Adrenal gland (tissue), 5 donors: ENCODE data around the gene USP6.

Source experiments
- POLR2A ChIP-seq, 2 donors: fragments of 450-650 bp; IDR thresholded peaks; one replicate each; pipeline ENCODE4 v1.6.1; 2017; ENCODE audit warnings: antibody characterized with exemption in 2 of 2, mild to moderate bottlenecking in 2 of 2, moderate library complexity in 1 of 2
- TF ChIP-seq, protein P1 (sequence below), 6 experiments: fragments of 450-650 bp in 4 of 6; fragments of 200-600 bp in 2 of 6; sonication (generic) in 1 of 6; IDR thresholded peaks; 1 replicate in 5 of 6; 2 replicates in 1 of 6; pipeline versions ENCODE4 v1.5.1 to v1.8.0; 2016 to 2021; ENCODE audit warnings: antibody characterized with exemption in 6 of 6, mild to moderate bottlenecking in 2 of 6, moderate library complexity in 1 of 6
- donor health status: DM: no; HTN: no; CAD: no.

DNA sequence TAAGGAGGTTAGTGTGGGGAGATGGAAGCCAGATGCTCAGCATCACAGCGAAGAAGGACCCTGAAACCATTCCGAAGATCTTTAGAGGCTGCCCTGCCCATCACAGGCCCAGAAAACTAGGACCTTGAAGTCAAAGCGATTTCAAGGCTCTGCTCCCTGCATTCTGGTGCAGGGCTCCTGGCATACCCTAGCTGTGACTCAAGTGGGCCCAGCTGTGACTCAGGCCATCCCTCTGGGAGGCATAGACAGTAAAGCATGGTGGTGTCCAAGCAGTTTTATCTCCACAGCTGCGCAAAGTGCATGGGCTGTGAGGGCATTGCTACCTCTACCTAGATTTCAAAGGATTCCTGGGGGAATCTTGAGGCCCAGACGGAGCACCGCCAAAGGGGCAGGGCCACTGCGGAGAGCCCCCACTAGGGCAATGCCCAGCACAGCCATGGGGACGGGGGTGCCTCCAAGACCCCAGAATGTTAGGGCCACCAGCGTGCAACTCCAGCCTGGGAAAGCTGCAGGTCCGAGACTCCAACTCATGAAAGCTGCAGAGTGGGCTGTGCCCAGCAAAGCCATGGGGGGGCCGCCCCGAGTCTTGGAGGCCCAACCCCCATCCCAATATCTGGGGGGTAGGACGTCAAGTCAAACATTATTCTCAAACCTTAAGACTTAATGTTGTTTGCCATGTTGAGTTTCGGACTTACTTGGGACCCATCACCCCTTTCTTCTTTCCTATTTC lies 87.5 kb downstream of the USP6 start:
- TF ChIP-seq, protein P1, sequence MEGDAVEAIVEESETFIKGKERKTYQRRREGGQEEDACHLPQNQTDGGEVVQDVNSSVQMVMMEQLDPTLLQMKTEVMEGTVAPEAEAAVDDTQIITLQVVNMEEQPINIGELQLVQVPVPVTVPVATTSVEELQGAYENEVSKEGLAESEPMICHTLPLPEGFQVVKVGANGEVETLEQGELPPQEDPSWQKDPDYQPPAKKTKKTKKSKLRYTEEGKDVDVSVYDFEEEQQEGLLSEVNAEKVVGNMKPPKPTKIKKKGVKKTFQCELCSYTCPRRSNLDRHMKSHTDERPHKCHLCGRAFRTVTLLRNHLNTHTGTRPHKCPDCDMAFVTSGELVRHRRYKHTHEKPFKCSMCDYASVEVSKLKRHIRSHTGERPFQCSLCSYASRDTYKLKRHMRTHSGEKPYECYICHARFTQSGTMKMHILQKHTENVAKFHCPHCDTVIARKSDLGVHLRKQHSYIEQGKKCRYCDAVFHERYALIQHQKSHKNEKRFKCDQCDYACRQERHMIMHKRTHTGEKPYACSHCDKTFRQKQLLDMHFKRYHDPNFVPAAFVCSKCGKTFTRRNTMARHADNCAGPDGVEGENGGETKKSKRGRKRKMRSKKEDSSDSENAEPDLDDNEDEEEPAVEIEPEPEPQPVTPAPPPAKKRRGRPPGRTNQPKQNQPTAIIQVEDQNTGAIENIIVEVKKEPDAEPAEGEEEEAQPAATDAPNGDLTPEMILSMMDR (IDR thresholded peaks at IDR 0.05) = no peak
- TF ChIP-seq POLR2A (IDR thresholded peaks at IDR 0.05) = no peak
